Astrocyte (in vitro differentiated cells and primary cell): ENCODE results near the gene PARD3B. TPM values are rescaled to one million over a fixed set of nuclear protein-coding genes. Genes with fewer than 3 reads are reported as not detected.

Experiments used
- DNase-seq: peaks from one replicate; pipeline ENCODE4 v3.0.0-alpha.2; 2010; ENCODE audit warnings: low read depth
- FAIRE-seq: peaks from 2 replicates; lab custom pipeline; 2011; peaks lifted over from hg19 to GRCh38; lab: Jason Lieb, UNC
- H2AFZ ChIP-seq: 2 replicates; pipeline ENCODE4 v1.6.0; 2012; ENCODE audit warnings: low read depth, low read length, inconsistent platforms
- H3K27ac ChIP-seq: 2 replicates; pipeline ENCODE4 v1.5.1; 2011; ENCODE audit warnings: low read depth, low read length, inconsistent platforms
- H3K27me3 ChIP-seq: 2 replicates; pipeline ENCODE4 v1.6.0; 2011; ENCODE audit warnings: low read length, inconsistent platforms; ENCODE audit not compliant: insufficient read depth
- H3K36me3 ChIP-seq: 2 replicates; pipeline ENCODE4 v1.5.1; 2011; ENCODE audit warnings: low read length, inconsistent platforms; ENCODE audit not compliant: insufficient read depth
- H3K4me1 ChIP-seq: 2 replicates; pipeline ENCODE4 v1.5.1; 2011; ENCODE audit warnings: low read length, inconsistent platforms; ENCODE audit not compliant: insufficient read depth
- H3K4me2 ChIP-seq: 2 replicates; pipeline ENCODE4 v1.6.0; 2012; ENCODE audit warnings: low read length, inconsistent platforms
- H3K4me3 ChIP-seq: 2 replicates; pipeline ENCODE4 v1.5.1; 2011; ENCODE audit warnings: low read depth, mild to moderate bottlenecking, low read length, inconsistent platforms; ENCODE audit not compliant: insufficient read depth
- H3K79me2 ChIP-seq: 2 replicates; pipeline ENCODE4 v1.6.0; 2012; ENCODE audit warnings: mild to moderate bottlenecking, low read length, inconsistent platforms; ENCODE audit not compliant: insufficient read depth
- H3K9ac ChIP-seq: 2 replicates; pipeline ENCODE4 v1.6.0; 2012; ENCODE audit warnings: mild to moderate bottlenecking, low read length, inconsistent platforms
- H3K9me3 ChIP-seq: 2 replicates; pipeline ENCODE4 v1.5.1; 2012; ENCODE audit warnings: low read depth, mild to moderate bottlenecking, low read length, inconsistent platforms; ENCODE audit not compliant: insufficient read depth
- H4K20me1 ChIP-seq: 2 replicates; pipeline ENCODE4 v1.6.0; 2012; ENCODE audit warnings: low read length, inconsistent platforms; ENCODE audit not compliant: insufficient read depth
- H3K27ac Mint-ChIP-seq: one replicate; pipeline ENCODE4 v1.8.0; 2021; ENCODE audit warnings: mild to moderate bottlenecking, mixed read lengths; ENCODE audit not compliant: unreplicated experiment
- H3K27me3 Mint-ChIP-seq: one replicate; pipeline ENCODE4 v1.8.0; 2021; ENCODE audit warnings: low read depth, mixed read lengths; ENCODE audit not compliant: unreplicated experiment
- H3K36me3 Mint-ChIP-seq: one replicate; pipeline ENCODE4 v1.8.0; 2021; ENCODE audit warnings: low read depth, mixed read lengths; ENCODE audit not compliant: unreplicated experiment
- H3K4me1 Mint-ChIP-seq: one replicate; pipeline ENCODE4 v1.8.0; 2021; ENCODE audit warnings: low read depth, mixed read lengths; ENCODE audit not compliant: unreplicated experiment
- H3K4me3 Mint-ChIP-seq: one replicate; pipeline ENCODE4 v1.8.0; 2021; ENCODE audit warnings: mild to moderate bottlenecking, moderate library complexity, mixed read lengths; ENCODE audit not compliant: unreplicated experiment
- H3K9me3 Mint-ChIP-seq: one replicate; pipeline ENCODE4 v1.8.0; 2021; ENCODE audit warnings: mild to moderate bottlenecking, mixed read lengths; ENCODE audit not compliant: unreplicated experiment
- CTCF ChIP-seq: IDR thresholded peaks from 2 replicates; pipeline ENCODE4 v1.5.1; 2011; ENCODE audit warnings: low read depth, mild to moderate bottlenecking, inconsistent platforms, low read length, moderate library complexity; ENCODE audit not compliant: insufficient read depth
- EZH2 ChIP-seq: IDR thresholded peaks from 2 replicates; pipeline ENCODE4 v1.6.1; 2012; ENCODE audit warnings: mild to moderate bottlenecking, low read length, inconsistent platforms; ENCODE audit not compliant: insufficient read depth
- total RNA-seq: library from RNA; stranded (reverse); gene quantifications from 2 replicates; pipeline ENCODE4 v1.2.1, GENCODE V29; 2021

PARD3B gene
- total RNA-seq, 1 donor from 2014 or later = 6.5 TPM

- Histone ChIP-seq H3K9me3 (no peaks in the 10 kb centered on the region), H3K79me2 (no peaks in the 10 kb centered on the region), H3K9ac (no peak overlapping the region), H3K27ac (no peak overlapping the region), H3K27me3 (no peaks in the 10 kb centered on the region), H3K4me3 (no peak overlapping the region), H3K36me3 (no peaks in the 10 kb centered on the region), H3K4me1 (peaks cover 8% of the 10 kb centered on the region), H3K4me2 (peak overlapping the region; percentile 66), H4K20me1 (no peaks in the 10 kb centered on the region), H2AFZ (peak overlapping the region; percentile 38)
- DNase-seq = no peak
- H3K27ac Mint-ChIP-seq = no peak overlapping the region
- H3K4me1 Mint-ChIP-seq = peaks cover 10% of the 10 kb centered on the region
- TF ChIP-seq EZH2 (no peak), CTCF (no peak)
- H3K27me3 Mint-ChIP-seq = no peaks in the 10 kb centered on the region
- no peak for FAIRE-seq
- no peaks in the 10 kb centered on the region for H3K36me3 Mint-ChIP-seq
- H3K9me3 Mint-ChIP-seq = no peaks in the 10 kb centered on the region
- H3K4me3 Mint-ChIP-seq = no peak overlapping the region
These were observed 652.3 kb downstream of the PARD3B start for GRCh38 chr2:205197468-205198139.

DNA sequence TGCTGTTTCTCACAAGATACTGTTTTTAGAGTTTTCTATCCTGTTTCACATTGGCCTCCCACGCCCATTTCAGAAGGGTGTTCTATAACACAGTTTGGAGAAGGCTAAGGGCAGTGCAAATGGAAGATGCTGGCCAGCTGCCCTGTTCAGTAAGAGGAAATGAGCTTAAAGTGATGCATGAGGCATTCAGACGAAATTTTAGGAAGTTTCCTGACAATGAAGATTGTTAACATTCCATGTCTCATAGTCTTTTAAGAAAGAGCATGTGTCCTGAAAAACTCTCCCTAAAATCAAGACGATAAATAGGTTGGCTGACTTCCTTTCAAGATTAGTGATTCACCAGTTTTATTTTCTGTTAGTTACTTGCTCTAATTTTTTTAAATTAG, 652.9 kb downstream of the PARD3B start:
- Mint-ChIP-seq H3K27ac (no peak overlapping the region), H3K4me3 (no peak overlapping the region), H3K9me3 (no peaks in the 10 kb centered on the region), H3K4me1 (peaks cover 10% of the 10 kb centered on the region), H3K36me3 (no peaks in the 10 kb centered on the region), H3K27me3 (no peaks in the 10 kb centered on the region)
- Histone ChIP-seq H3K36me3 (no peaks in the 10 kb centered on the region), H3K27ac (no peak overlapping the region), H3K27me3 (no peaks in the 10 kb centered on the region), H3K79me2 (no peaks in the 10 kb centered on the region), H3K4me1 (peaks cover 8% of the 10 kb centered on the region), H3K4me2 (peak overlapping the region; percentile 66), H3K9ac (no peak overlapping the region), H3K9me3 (no peaks in the 10 kb centered on the region), H3K4me3 (no peak overlapping the region), H2AFZ (peak overlapping the region; percentile 38), H4K20me1 (no peaks in the 10 kb centered on the region)
- TF ChIP-seq CTCF = no peak
- no peak for TF ChIP-seq EZH2
- peak; percentile 80 for DNase-seq
- FAIRE-seq = peak; percentile 89

DNA sequence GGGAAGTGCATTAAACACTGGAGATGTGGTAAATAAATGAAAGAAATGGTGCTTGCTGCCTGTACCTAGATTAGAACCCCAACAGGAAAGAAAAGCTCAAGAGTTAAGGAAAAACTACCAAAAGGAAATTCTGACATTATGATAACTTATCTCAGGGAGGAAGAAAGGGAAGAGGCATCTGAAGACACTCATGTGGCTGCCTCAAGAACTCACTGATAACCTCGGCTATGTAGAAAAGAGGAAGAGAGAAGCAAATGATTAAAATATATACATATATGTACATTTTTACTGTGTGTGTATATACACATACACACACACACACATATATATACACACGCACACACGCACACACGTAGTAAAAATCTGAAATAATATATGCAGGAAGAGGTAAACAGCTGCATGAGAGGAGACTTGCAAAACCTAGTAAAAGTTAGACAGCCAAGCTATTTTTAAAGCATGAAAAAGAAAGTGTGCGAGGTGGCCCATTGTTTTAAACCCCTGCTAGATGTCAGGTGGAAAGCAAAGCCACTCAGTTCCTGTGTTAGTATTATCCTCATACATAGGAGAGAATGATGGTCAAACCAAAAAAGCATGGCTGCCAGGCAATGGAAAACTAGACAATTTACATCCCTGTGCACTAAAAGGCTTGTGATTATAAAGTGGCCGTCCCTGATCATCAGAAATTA, 654.0 kb downstream of the PARD3B start:
- Histone ChIP-seq H2AFZ (no peak overlapping the region), H3K79me2 (no peaks in the 10 kb centered on the region), H3K4me1 (peaks cover 8% of the 10 kb centered on the region), H3K36me3 (no peaks in the 10 kb centered on the region), H4K20me1 (no peaks in the 10 kb centered on the region), H3K4me2 (no peak overlapping the region), H3K27ac (no peak overlapping the region), H3K9me3 (no peaks in the 10 kb centered on the region), H3K27me3 (no peaks in the 10 kb centered on the region), H3K4me3 (no peak overlapping the region), H3K9ac (no peak overlapping the region)
- DNase-seq = no peak
- TF ChIP-seq EZH2 (no peak), CTCF (no peak)
- no peak overlapping the region for H3K27ac Mint-ChIP-seq
- no peak for FAIRE-seq
- H3K4me3 Mint-ChIP-seq = no peak overlapping the region
- H3K4me1 Mint-ChIP-seq = peaks cover 10% of the 10 kb centered on the region
- H3K36me3 Mint-ChIP-seq = peaks cover 3% of the 10 kb centered on the region
- peaks cover 5% of the 10 kb centered on the region for H3K9me3 Mint-ChIP-seq
- H3K27me3 Mint-ChIP-seq = no peaks in the 10 kb centered on the region
